Karpas-422 (cell line): Measurements from ENCODE around the gene LACC1. TPM values are rescaled to one million over a fixed set of nuclear protein-coding genes. Genes with fewer than 3 reads are reported as not detected.

Experiments used
- DNase-seq: peaks from one replicate; pipeline ENCODE4 v3.0.0-alpha.2; 2015
- H2AFZ ChIP-seq: fragments of 200-600 bp; sonication (generic); 2 replicates; pipeline ENCODE4 v1.6.1; 2014; ENCODE audit warnings: antibody characterized with exemption, low read length, mixed read lengths
- H3K27ac ChIP-seq: fragments of 200-600 bp; sonication (generic); 2 replicates; pipeline ENCODE4 v1.5.1; 2014; ENCODE audit warnings: mild to moderate bottlenecking, low read length, moderate library complexity
- H3K27me3 ChIP-seq: fragments of 200-600 bp; sonication (generic); 2 replicates; pipeline ENCODE4 v1.6.1; 2014; ENCODE audit warnings: low read length, mixed read lengths
- H3K36me3 ChIP-seq: fragments of 200-600 bp; sonication (generic); 2 replicates; pipeline ENCODE4 v1.6.1; 2014; ENCODE audit warnings: low read length, mixed read lengths; ENCODE audit not compliant: insufficient read depth
- H3K4me1 ChIP-seq: fragments of 200-600 bp; sonication (generic); 2 replicates; pipeline ENCODE4 v1.6.1; 2014; ENCODE audit warnings: mild to moderate bottlenecking, low read length, mixed read lengths
- H3K4me2 ChIP-seq: fragments of 200-600 bp; sonication (generic); 2 replicates; pipeline ENCODE4 v1.6.1; 2014; ENCODE audit warnings: low read length, low read depth, mild to moderate bottlenecking; ENCODE audit not compliant: poor library complexity, severe bottlenecking
- H3K4me3 ChIP-seq: fragments of 200-600 bp; sonication (generic); 2 replicates; pipeline ENCODE4 v1.5.1; 2014; ENCODE audit warnings: mild to moderate bottlenecking, antibody characterized with exemption, low read length, mixed read lengths
- H3K79me2 ChIP-seq: fragments of 200-600 bp; sonication (generic); 2 replicates; pipeline ENCODE4 v1.6.1; 2014; ENCODE audit warnings: mild to moderate bottlenecking, low read length, mixed read lengths
- H3K9ac ChIP-seq: fragments of 200-600 bp; sonication (generic); 2 replicates; pipeline ENCODE4 v1.6.0; 2014; ENCODE audit warnings: low read length
- H3K9me2 ChIP-seq: fragments of 200-600 bp; sonication (generic), shearing (Covaris generic); replicated peaks from 2 replicates; pipeline ENCODE4 v1.6.0; 2014; ENCODE audit warnings: mild to moderate bottlenecking, low read length, moderate library complexity; ENCODE audit not compliant: insufficient read depth
- H3K9me3 ChIP-seq: fragments of 300-700, 200-600 bp; sonication (generic); 2 replicates; pipeline ENCODE4 v1.6.1; 2014; ENCODE audit warnings: low read length, mixed read lengths
- H4K20me1 ChIP-seq: fragments of 200-600 bp; sonication (generic); 2 replicates; pipeline ENCODE4 v1.6.1; 2014; ENCODE audit warnings: mild to moderate bottlenecking, antibody characterized with exemption, low read length, low read depth; ENCODE audit not compliant: insufficient read depth
- total RNA-seq: library from RNA; depleted of rRNA; stranded (reverse); fragments of >200 nt; shearing (Covaris generic); gene quantifications from 2 replicates; pipeline ENCODE4 v1.2.3, GENCODE V29; 2014; ENCODE audit warnings: low replicate concordance

LACC1 gene
- total RNA-seq, 1 experiment from 2014 or later = 0.34 TPM

GRCh38 chr13:43895940-43896339, 16.2 kb downstream of the LACC1 start:
- H3K27me3 ChIP-seq = no peaks in the 10 kb centered on the region
- H3K9me3 ChIP-seq = no peaks in the 10 kb centered on the region
- H3K4me2 ChIP-seq = no peak overlapping the region
- H4K20me1 ChIP-seq = no peaks in the 10 kb centered on the region
- H3K79me2 ChIP-seq = no peaks in the 10 kb centered on the region
- no peak overlapping the region for H3K27ac ChIP-seq
- H3K9me2 ChIP-seq = no peaks in the 10 kb centered on the region
- H3K9ac ChIP-seq = no peak overlapping the region
- no peaks in the 10 kb centered on the region for H3K36me3 ChIP-seq
- no peaks in the 10 kb centered on the region for H3K4me1 ChIP-seq
- no peak for DNase-seq
- no peak overlapping the region for H2AFZ ChIP-seq
- no peak overlapping the region for H3K4me3 ChIP-seq

- Histone ChIP-seq H3K79me2 (no peaks in the 10 kb centered on the region), H3K9ac (no peak overlapping the region), H3K4me2 (no peak overlapping the region), H3K9me2 (no peaks in the 10 kb centered on the region), H4K20me1 (no peaks in the 10 kb centered on the region), H3K36me3 (no peaks in the 10 kb centered on the region), H3K4me1 (no peaks in the 10 kb centered on the region), H3K9me3 (no peaks in the 10 kb centered on the region), H2AFZ (no peak overlapping the region), H3K4me3 (no peak overlapping the region), H3K27me3 (no peaks in the 10 kb centered on the region), H3K27ac (no peak overlapping the region)
- peak; percentile 84 for DNase-seq
Measured at GRCh38 chr13:43905435-43906031, 25.8 kb downstream of the LACC1 start.

GRCh38 chr13:43908156-43909126, 28.7 kb downstream of the LACC1 start:
- no peaks in the 10 kb centered on the region for H4K20me1 ChIP-seq
- no peaks in the 10 kb centered on the region for H3K27me3 ChIP-seq
- no peaks in the 10 kb centered on the region for H3K79me2 ChIP-seq
- no peak overlapping the region for H2AFZ ChIP-seq
- H3K4me1 ChIP-seq = peaks cover 5% of the 10 kb centered on the region; the same call in 1 of the 2 replicates
- H3K36me3 ChIP-seq = no peaks in the 10 kb centered on the region
- no peak overlapping the region for H3K4me3 ChIP-seq
- H3K9me2 ChIP-seq = no peaks in the 10 kb centered on the region
- DNase-seq = peak; percentile 61
- H3K4me2 ChIP-seq = no peak overlapping the region
- no peak overlapping the region for H3K9ac ChIP-seq
- no peak overlapping the region for H3K27ac ChIP-seq
- no peaks in the 10 kb centered on the region for H3K9me3 ChIP-seq

- H3K4me2 ChIP-seq = no peak overlapping the region
- no peak overlapping the region for H3K4me3 ChIP-seq
- no peaks in the 10 kb centered on the region for H3K79me2 ChIP-seq
- no peaks in the 10 kb centered on the region for H4K20me1 ChIP-seq
- H3K4me1 ChIP-seq = peaks cover 5% of the 10 kb centered on the region; the same call in 1 of the 2 replicates
- no peak overlapping the region for H3K9ac ChIP-seq
- no peak overlapping the region for H3K27ac ChIP-seq
- no peaks in the 10 kb centered on the region for H3K27me3 ChIP-seq
- DNase-seq = no peak
- H3K9me3 ChIP-seq = no peaks in the 10 kb centered on the region
- H2AFZ ChIP-seq = no peak overlapping the region
- H3K36me3 ChIP-seq = no peaks in the 10 kb centered on the region
- no peaks in the 10 kb centered on the region for H3K9me2 ChIP-seq
Measured at GRCh38 chr13:43910856-43911255, 31.2 kb downstream of the LACC1 start.

GRCh38 chr13:43911278-43911677, 31.6 kb downstream of the LACC1 start:
- H3K4me2 ChIP-seq = no peak overlapping the region
- no peak for DNase-seq

GRCh38 chr13:43911871-43912270, 32.2 kb downstream of the LACC1 start:
- Histone ChIP-seq H3K4me3 (no peak overlapping the region), H3K9ac (no peak overlapping the region), H3K27me3 (no peaks in the 10 kb centered on the region), H3K9me2 (no peaks in the 10 kb centered on the region), H3K27ac (no peak overlapping the region), H2AFZ (no peak overlapping the region), H3K9me3 (no peaks in the 10 kb centered on the region), H3K4me1 (peaks cover 5% of the 10 kb centered on the region; the same call in 1 of the 2 replicates), H4K20me1 (no peaks in the 10 kb centered on the region), H3K36me3 (no peaks in the 10 kb centered on the region), H3K79me2 (no peaks in the 10 kb centered on the region), H3K4me2 (no peak overlapping the region)
- DNase-seq = no peak

More at GRCh38 chr13:43911278-43911677, 31.6 kb downstream of the LACC1 start:
- no peak overlapping the region for H3K27ac ChIP-seq
- H3K4me1 ChIP-seq = peaks cover 5% of the 10 kb centered on the region; the same call in 1 of the 2 replicates
- H3K9me2 ChIP-seq = no peaks in the 10 kb centered on the region
- H3K27me3 ChIP-seq = no peaks in the 10 kb centered on the region
- H3K79me2 ChIP-seq = no peaks in the 10 kb centered on the region
- no peaks in the 10 kb centered on the region for H4K20me1 ChIP-seq
- no peak overlapping the region for H2AFZ ChIP-seq
- no peak overlapping the region for H3K4me3 ChIP-seq
- H3K9me3 ChIP-seq = no peaks in the 10 kb centered on the region
- H3K36me3 ChIP-seq = no peaks in the 10 kb centered on the region
- H3K9ac ChIP-seq = no peak overlapping the region

- no peak overlapping the region for H3K4me2 ChIP-seq
- H3K27me3 ChIP-seq = no peaks in the 10 kb centered on the region
- no peaks in the 10 kb centered on the region for H3K9me2 ChIP-seq
- H3K9ac ChIP-seq = no peak overlapping the region
- H3K27ac ChIP-seq = no peak overlapping the region
- no peaks in the 10 kb centered on the region for H3K9me3 ChIP-seq
- peaks cover 13% of the 10 kb centered on the region for H3K4me1 ChIP-seq
- DNase-seq = no peak
- H2AFZ ChIP-seq = no peak overlapping the region
- H3K79me2 ChIP-seq = no peaks in the 10 kb centered on the region
- no peaks in the 10 kb centered on the region for H3K36me3 ChIP-seq
- H4K20me1 ChIP-seq = no peaks in the 10 kb centered on the region
- H3K4me3 ChIP-seq = no peak overlapping the region
Measured at GRCh38 chr13:43915451-43915850, 35.7 kb downstream of the LACC1 start.

- Histone ChIP-seq H4K20me1 (no peaks in the 10 kb centered on the region), H3K4me3 (no peak overlapping the region), H3K9me2 (no peaks in the 10 kb centered on the region), H3K27me3 (no peaks in the 10 kb centered on the region), H2AFZ (no peak overlapping the region), H3K27ac (no peak overlapping the region), H3K36me3 (no peaks in the 10 kb centered on the region), H3K4me2 (no peak overlapping the region), H3K4me1 (peaks cover 10% of the 10 kb centered on the region), H3K9me3 (no peaks in the 10 kb centered on the region), H3K79me2 (no peaks in the 10 kb centered on the region), H3K9ac (no peak overlapping the region)
- DNase-seq = no peak
Measured at GRCh38 chr13:43916828-43917227, 37.1 kb downstream of the LACC1 start.
